HG02759 (cell line): ENCODE data around the gene RBBP5.

Source experiments
- ATAC-seq: cut with Tn5 transposase; IDR thresholded peaks from one replicate; pipeline ENCODE4 v1.9.1; 2021; ENCODE audit warnings: mild to moderate bottlenecking, moderate library complexity; ENCODE audit not compliant: unreplicated experiment

The RBBP5 gene

DNA sequence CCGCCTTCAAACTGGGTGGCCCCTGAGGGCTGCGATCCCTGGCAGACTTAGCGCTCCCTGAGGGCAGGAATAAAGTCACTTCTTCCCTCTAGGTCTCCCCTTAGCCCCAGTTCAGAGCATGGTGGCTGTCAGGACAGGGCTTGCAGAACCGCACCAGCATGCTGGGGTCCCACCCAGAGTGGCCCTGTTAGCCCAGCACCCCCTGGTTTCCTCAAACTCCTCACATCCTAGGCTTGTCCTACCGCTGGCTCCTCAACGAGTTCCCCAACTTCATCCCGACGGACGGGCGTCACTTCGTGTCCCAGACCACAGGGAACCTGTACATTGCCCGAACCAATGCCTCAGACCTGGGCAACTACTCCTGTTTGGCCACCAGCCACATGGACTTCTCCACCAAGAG, 62.9 kb downstream of the RBBP5 start:
- ATAC-seq, result no peak

DNA sequence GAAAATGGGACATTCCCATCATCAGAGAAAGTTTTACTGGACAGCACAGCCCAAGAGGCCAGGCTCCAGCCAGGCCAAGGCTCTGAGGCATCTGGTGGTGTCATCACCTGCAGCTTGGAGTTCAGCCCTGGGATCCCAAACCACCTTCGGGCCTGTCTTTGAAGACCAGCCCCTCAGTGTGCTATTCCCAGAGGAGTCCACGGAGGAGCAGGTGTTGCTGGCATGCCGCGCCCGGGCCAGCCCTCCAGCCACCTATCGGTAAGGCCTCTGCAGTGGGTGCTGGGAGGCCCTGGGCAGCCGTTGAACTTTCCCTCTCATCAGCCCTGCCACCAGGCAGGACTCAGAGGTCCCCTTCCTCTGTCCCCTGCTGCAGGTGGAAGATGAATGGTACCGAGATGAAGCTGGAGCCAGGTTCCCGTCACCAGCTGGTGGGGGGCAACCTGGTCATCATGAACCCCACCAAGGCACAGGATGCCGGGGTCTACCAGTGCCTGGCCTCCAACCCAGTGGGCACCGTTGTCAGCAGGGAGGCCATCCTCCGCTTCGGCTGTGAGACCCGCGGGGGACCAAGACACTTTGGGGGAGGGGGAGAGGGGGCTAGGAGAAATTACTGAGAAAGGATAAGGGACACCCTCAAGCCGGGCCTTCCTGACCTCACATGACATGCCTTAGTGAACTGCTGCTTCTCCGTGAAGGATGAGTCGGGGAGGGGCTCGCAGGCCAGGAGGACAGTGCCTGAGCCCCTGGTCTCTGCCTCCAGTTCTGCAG, 63.8 kb downstream of the RBBP5 start:
- no peak for ATAC-seq

DNA sequence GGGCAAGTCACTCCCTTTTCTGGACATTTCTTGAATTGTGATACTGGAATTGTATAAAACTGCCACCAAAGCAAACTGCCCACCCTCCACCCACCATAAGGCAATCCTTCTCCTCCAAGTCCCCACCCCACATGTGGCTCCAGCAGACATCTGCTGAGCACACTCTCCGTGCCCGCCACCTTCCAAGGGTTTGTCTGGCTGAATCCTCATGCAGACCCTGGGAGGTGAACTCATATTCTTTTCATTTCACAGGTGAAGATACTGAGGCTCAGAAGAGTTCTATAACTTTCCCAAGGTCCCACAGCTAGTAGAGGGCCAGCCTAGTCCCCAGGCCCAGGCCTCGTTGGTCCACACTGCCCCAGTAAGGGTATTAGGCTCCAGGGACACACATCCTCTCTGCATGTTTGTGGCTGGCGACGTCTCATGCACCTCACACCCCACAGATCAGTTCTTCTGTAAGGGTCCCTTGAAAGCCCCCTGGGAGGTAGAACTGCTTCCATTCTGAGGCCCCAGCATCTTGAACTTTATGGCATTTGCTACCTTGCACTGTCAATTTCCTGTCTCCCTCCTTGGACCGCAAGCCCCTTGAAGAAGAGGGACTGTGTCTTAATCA, 64.7 kb downstream of the RBBP5 start:
- ATAC-seq, result no peak

DNA sequence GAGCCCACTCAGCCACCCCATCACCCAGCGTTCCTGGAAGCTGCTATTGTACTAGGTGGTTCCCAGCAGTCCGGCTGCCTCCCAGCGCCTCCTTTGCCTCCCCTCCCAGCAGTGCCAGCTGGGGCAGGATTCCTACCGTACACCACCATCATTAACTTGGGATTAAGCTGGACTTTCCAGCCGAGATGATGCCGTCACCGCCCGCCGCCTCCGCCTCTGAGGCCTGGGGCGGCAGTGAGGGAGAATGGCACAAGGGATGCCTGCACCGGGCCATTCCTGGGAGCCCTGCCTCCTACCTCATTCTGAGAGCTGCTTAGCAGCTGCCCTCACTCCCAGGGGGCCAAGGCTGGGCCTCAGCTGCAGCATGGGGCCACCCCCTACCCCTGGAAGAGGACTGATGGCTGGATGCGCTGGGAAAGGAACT, 65.6 kb downstream of the RBBP5 start:
- ATAC-seq, result no peak

DNA sequence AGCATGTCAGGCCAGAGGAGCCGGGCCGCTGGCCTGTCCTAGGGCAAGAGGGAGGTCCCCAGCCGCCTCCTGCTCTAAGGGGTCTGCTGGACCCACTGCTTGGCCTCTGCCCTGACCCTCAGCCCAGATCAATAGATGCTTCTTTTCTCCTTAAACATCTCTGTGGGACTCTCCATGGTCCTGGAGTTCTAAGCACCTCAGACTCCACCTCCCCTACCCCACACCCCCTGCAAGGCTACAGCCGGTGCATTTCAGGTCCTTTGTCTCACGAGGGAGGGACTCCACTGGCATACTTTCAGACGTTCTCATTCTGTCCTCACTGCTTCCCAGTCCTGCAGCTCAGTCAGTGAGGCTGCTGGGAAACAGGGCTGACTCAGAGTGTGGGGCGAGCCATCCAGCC, 67.8 kb downstream of the RBBP5 start:
- ATAC-seq, result no peak

DNA sequence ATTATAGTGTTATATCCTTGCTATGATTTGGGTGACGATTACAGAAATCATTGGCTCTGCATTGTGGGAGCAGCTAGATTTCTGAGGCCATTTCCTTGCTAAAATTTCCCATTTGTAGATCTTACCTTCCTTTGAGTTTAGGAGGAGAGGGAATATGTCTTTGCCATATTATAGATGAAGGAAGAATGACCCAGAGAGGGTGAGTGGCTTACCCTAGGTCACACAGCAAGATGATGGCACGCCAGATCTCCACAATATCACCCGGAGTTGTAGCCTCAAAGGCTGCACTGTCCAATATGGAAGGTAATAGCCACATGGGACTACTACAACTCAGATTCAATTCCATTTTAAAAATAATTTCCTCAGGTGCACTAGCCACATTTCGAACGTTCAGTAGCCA, 68.5 kb downstream of the RBBP5 start:
- no peak for ATAC-seq

DNA sequence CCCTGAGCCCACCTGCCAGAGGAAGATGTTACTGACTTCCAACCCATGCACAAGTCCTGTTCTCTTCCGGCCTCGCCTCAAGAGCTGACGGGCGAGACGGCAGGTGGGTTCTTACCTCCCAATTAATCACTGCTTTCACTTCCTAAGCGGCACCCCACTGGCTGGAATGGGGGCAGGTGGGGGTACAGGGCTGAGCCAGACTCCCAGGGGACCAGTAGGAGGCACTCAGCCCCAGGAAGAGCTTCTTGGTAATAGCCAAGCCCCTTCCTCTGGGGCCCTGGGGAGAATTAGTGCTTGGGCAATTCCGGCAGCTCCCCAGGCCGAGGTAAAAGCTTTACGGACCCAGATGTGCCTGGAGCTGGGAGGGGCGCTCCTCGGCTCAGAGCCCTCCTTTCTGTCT, 69.1 kb downstream of the RBBP5 start:
- no peak for ATAC-seq

DNA sequence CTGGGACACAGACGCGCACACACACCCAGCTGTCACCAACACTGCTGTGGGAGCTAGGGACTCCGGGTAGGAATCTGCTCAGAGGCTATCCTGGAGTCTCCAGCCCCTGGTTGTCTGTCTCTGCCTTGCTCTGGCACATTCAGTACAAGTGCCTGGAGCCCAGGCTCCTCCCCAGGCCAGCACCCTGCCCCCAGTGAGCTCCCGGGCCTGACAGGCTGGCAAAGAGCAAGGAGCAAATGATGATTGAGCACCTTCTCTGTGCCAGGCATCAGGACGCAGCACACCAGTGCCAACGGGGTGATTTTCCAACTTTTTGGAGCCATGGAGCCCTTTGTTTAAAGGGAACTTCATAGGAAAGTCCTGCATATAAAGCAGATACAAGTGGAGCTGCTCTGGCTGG, 72.3 kb downstream of the RBBP5 start:
- ATAC-seq, result no peak

DNA sequence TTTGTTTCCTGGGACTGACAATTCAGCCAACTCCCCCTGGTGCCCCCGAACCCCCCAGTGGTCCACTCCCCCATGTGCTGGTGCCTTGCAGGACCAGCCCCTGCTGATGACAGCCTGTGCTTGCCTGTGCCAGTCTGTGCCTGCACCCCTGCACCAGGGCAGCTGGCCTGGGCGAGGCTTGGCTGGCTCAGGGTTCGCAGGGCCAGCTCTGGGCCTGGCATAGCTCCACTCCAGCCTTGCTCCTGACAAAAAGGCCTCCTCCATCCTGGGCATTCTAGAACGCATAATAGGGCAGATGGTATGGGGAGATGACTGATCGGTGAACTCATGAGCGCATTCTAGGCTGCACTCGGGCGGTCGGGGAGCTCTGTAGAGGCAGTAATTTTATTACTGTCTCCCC, 73.4 kb downstream of the RBBP5 start:
- no peak for ATAC-seq

DNA sequence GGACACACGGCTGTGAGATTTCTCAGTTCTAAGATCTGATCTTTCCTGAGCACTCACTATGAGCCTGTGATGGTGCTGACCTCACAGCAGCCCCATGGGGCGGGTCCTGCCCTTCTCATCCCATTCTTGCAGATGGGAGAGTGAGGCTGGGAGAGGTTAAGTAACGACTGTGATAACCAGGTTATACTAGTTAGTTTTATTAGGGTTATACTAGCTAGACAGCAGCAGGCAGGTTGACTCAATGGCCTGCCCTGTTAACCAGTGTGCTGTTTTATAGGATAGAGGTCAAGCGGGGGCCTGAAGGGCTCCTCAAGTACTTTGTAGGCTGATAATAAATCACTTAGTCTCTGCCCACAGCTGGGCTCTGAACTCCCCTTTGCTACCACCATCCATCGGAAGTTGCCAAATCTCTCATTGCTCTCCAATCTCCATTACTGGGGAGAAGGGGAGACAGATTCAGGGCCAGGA, 74.0 kb downstream of the RBBP5 start:
- ATAC-seq, result no peak

DNA sequence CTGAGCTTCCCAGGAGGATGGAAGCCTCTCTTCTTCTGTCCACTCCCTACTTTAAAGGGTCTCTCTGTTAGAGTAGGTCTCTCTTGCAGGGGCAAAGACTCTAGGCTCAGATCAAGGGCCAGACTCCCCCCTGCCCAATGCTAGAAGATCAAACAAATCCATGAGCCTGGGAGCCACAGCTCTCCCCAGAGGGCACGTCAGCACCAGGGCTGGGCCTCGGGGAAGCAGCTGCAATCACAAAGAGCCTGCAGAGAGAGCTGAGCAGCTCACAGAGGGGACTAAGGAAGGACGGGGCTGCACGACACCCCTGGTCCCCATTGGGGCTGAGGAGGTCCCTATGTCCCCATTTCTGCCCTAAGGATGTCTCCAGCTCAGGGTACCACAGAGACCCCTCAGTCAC, 74.9 kb downstream of the RBBP5 start:
- no peak for ATAC-seq

DNA sequence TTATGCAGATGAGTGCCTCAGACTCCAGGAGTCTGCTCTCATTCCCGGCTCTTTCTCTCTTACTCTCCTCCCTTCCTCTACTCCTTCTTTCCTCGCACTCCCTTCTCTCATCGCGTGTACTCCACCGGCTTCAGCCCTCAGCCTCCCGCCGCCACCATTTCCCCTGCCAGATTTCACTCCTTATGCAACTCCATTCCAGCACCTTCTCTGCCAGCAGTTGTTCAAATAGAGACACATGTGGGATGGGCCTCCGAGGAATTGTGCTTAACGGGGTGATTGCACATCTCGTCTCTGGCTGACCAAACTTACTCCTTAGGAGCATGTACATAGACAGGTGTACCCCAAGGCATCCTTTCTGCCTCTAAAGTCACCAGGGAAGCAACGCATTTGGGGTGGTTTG, 76.6 kb downstream of the RBBP5 start:
- no peak for ATAC-seq

DNA sequence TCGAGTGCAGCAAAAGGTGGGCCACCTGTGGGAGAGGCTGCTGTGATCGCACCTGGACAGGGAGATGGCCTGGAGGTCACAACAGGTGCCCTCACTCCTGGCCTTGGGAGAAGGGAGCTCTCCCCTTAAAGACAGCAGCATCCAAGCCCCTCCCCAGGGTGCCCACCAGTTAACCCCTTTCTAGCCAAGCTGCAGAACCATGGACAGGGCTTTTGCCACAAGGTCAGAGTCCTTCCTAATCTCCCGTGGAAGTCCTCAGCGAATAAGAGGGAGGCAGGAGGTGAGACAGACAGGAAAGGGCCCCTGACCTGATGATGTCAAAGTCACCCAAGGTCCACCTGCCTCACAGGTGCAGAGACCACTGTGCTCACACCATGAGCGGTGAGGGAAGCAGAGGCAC, 77.0 kb downstream of the RBBP5 start:
- ATAC-seq, result no peak

DNA sequence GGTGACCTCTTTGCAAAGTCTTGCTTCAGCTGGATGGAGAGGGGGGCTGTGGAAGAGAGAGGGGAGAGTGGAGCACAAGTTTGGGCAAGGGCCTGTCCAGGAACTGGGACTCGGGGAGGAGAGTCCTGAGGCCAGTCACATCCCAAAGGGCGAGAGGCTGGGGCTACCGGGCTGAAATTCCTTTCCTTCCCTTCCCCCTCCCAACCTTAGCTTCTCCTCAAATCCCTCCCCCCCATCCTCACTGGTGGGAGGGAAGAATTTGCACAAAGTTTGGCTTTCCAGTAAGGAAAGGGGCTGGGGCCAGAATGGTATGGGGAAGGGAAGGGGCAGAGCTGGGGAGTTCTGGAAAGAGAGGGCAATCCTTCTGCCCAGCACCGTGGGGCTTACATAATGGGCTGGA, 77.9 kb downstream of the RBBP5 start:
- ATAC-seq, result no peak

DNA sequence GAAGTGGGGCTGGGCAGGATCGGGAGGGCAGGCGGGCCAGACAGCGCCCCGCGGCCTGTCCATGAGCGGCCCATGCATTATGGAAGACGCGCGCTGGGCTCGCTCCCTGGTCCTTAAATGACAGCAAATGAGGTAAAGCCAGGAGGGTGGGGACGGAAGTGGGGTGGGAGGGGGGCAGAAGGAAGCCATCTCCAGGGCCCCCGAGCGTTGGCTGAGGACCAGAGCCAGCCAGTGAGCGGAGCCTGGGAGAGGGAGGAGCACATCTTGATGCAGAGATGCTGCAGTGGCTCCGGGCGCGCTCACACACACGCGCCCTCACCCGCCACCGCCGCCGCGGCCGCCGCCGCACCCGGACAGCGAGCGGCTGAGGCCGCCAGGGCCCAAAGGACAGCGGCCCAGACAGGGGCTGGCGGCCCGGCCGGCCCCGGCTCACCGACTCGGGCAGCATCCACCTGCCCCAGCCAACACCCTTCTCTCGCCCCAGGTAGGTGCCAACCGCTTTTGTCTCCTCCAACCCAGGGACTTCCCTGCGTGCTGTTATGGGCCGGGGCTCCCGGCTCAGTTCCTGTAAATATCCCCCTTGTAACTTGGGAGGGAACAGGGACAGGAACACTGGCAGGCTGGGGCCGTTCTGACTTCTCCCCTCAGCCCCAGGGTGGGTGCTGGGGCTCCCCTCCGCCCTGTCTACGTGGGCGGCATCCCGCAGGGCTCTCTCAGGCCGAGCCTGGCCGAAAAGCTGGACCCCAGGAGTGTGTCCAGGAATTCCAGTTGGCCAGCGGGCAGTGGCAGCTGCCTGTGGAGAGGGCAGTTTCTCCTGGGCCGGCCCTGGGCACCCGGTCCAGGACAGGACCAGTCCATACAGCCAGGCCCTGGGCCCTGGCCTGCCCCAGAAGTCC, 78.6 kb downstream of the RBBP5 start, which contains the start of gene CNTN2:
Gene CNTN2, plus strand, starts transcription at position 302 of the 896 bp plus-strand sequence. CDS start 9,974 bp downstream, outside the sequence.
- no peak for ATAC-seq

DNA sequence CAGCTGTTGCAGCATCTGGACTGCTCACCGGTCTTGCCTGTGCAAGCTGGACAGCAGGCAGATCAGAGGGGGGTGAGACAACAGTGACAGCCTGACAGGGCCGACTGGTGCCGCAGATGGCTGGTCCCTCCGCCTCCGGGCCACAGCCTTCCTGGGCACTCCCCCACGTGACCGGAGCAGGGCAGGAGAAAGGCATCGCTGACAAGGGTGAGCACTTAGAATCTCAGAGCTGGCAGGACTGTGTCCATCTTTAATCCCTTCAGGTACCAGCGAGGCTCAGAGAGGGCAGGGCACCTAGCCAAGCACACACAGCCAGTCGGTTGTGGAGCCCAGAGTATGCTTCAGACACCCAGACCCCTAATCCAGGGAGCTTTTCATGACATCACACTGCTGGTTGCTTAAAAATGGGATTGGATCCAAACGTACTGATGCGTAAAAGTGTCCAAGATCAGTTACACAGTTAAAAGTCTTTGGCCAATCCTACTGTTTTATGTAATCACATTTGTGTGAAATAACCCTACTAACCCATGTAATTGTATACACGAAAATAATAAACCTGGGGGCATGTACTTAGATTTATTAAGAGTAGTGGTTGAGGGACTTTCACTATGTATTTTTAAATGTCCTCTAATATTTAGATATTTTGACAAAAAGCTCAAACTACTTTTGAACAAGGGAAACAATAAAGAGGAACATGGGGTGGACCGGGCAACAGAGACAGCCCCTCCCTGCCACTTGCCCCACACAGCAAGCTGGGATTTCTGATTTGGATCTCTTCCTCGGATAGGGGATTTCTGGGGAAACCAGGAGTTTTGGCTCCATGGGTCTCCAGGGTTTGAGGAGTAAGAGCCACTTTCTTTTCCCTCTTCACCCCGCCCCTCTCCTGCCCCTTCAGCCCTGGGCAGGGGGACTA, 79.5 kb downstream of the RBBP5 start:
- no peak for ATAC-seq

DNA sequence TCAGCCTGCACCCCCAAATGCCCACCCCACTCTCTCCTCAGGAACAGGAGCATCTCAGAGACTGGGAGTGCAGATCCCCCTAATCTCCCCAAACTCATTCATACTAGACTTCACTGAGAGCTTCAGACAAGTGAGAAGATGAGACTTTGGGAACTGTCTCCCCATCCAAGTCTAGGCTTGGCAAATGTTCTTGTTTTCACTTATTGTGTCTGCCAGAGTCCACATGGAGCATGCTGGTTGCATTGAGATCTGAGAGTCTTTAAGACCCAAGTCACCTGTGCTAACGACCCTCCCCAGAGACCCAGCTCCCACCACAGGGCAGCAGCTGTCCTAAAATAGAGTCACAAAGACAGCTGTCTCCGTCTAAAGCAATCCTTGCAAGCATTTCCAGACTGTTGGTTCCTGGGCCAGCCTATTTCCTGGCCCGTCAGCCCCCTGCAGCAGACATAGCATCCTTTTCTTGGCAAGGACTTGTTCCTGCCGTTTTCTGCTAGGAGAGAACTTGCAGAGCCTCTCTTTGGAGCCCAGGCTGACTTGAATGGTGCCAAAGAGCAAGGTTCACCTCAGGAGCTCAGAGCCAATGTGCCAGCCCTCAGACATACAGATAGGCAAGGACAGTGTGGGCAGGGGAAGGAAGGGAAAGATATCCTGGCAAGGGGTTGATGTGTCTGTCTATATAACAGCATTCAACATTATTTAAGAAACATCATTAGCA, 80.6 kb downstream of the RBBP5 start:
- ATAC-seq, result no peak

DNA sequence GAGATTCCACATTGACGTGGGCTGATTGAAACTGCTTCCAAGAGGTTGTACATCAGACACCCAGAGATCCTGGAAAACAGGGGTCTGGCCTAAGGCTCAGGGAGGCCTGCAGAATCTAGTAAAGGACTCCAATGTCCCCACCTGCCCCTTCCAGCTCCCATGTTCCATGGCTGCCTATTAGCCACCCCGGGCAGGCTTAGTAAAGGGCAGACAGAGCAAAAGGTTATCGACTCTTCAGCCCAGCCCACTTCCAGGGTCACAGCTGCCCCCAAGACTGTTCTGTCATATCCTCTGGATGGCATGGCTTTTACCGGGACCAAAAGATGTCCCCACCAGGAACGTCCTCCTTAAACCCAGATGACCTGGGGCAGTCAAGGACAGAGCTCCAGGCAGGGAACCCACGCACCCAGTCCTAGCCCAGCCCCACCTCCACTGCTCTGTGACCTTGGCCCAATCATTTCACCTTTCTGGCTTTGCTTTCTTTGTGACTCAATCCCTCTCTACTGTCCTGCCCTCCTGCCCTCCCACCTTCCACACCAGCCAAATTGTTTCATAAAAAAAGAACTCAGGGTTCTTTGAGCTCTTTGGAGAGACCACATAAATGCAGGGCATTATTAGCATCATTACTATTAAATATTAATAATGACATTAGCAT, 83.5 kb downstream of the RBBP5 start:
- ATAC-seq, result no peak

DNA sequence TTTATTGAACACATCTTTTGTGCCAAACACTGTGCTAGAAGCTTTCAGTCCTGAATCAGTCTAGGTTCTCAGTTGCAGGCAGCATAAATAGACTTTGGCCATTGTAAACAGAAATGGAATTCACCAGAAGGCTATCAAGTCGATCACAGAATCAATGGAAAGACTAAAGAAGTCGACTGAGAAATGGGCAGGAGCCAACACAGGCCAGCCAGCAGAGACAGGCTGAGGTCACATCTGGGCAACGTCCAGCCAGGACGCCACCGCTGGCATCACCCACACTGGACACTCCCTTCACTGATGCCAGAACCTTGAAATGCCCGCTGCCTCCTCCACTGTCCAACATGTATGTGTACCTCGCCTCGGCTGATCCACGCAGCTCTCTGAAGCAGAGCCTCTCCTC, 84.2 kb downstream of the RBBP5 start:
- no peak for ATAC-seq
